Measurements from ENCODE around the gene SPINT1.

SPINT1 gene

GRCh38 chr15:40819048-40819447 is 24.8 kb upstream of the SPINT1 start:
- Mint-ChIP-seq H3K27ac (no peak overlapping the region), H3K4me1 (ENCODE audit: low read depth) (no peaks in the 10 kb centered on the region), H3K9me3 (no peaks in the 10 kb centered on the region), H3K27me3 (ENCODE audit: low read depth) (peaks cover 1% of the 10 kb centered on the region), H3K4me3 (no peak overlapping the region), H3K36me3 (ENCODE audit: low read depth) (peaks cover 3% of the 10 kb centered on the region)
- DNase-seq (ENCODE audit: low spot score): no peak

GRCh38 chr15:40821195-40821594 is 22.7 kb upstream of the SPINT1 start:
- no peak for DNase-seq (ENCODE audit: low spot score)
- Mint-ChIP-seq H3K27me3 (ENCODE audit: low read depth) (peaks cover 5% of the 10 kb centered on the region), H3K36me3 (ENCODE audit: low read depth) (no peaks in the 10 kb centered on the region), H3K4me1 (ENCODE audit: low read depth) (no peaks in the 10 kb centered on the region), H3K9me3 (no peaks in the 10 kb centered on the region), H3K27ac (no peak overlapping the region), H3K4me3 (no peak overlapping the region)

DNA sequence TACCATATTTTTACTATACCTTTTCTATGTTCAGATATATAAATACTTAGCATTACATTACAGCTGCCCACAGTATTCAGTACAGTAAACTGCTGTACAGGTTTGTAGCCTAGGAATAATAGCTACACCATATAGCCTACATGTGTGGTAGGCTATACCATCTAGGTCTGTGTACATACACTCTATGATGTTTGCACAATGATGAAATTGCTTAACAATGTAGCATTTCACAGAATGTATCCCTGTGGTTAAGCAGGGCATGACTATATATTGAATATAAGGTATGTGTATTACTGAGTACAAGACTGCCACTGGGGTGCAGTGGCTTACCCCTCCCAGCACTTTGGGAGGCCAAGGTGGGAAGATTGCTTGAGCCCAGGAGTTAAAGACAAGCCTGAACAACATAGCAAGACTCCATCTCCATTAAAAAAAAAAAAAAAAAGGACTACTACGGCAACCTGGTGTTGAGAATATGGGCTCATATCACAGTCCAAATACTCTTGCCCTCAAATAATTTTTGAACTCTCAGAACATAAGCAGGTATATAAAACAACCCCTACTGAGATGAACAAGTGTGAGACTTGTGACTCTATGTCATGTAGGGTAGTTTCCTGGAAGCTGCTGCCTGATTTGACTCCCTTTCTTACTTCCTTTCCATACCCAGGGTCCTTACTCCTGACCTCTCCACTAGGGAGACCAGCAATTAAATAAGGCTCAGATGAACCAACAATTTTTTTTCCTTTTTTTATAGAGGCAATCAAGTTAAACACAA is 20.1 kb upstream of the SPINT1 start:
- no peak for DNase-seq (ENCODE audit: low spot score)
- Mint-ChIP-seq H3K36me3 (ENCODE audit: low read depth) (no peaks in the 10 kb centered on the region), H3K27me3 (ENCODE audit: low read depth) (peaks cover 5% of the 10 kb centered on the region), H3K27ac (no peak overlapping the region), H3K4me1 (ENCODE audit: low read depth) (no peaks in the 10 kb centered on the region), H3K4me3 (no peak overlapping the region), H3K9me3 (no peaks in the 10 kb centered on the region)

DNA sequence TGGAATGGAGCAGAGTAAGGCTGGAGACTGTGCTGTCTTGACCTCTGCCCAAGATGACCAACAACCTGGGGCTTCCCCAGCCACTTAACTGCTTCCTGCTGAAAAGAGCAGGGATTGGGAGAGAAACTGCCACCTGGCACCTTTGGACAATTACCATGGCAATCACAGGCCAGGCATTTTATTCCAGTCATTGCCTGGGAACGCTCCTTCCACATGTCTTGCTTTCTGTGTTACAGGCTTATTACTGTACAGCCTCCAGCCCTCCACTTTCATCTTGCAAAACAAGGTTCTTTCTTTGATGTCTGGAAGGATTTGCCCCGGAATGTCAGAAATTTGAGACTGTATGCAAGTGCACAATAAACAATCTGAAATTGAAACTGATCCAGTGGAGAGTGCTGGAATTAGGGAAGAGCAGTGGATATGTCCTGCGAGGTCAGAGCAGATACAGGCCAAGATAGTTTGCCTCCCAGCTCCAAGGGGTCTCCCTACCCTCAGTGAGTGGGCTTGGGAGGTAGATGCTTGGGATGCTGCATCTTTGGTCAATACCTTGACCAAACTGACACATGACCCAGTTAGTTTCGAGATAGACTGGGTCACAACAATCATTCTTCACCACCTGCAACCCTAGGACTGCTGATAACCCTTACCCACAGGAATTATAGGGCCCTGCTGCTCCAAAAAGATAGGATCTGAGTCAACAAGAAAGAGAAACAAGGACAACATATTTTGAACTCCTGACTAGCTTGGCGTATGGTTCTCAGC is 18.0 kb upstream of the SPINT1 start:
- no peak for DNase-seq (ENCODE audit: low spot score)
- Mint-ChIP-seq H3K4me1 (ENCODE audit: low read depth) (no peaks in the 10 kb centered on the region), H3K4me3 (no peak overlapping the region), H3K27ac (no peak overlapping the region), H3K27me3 (ENCODE audit: low read depth) (peaks cover 5% of the 10 kb centered on the region), H3K36me3 (ENCODE audit: low read depth) (no peaks in the 10 kb centered on the region), H3K9me3 (no peaks in the 10 kb centered on the region)

DNA sequence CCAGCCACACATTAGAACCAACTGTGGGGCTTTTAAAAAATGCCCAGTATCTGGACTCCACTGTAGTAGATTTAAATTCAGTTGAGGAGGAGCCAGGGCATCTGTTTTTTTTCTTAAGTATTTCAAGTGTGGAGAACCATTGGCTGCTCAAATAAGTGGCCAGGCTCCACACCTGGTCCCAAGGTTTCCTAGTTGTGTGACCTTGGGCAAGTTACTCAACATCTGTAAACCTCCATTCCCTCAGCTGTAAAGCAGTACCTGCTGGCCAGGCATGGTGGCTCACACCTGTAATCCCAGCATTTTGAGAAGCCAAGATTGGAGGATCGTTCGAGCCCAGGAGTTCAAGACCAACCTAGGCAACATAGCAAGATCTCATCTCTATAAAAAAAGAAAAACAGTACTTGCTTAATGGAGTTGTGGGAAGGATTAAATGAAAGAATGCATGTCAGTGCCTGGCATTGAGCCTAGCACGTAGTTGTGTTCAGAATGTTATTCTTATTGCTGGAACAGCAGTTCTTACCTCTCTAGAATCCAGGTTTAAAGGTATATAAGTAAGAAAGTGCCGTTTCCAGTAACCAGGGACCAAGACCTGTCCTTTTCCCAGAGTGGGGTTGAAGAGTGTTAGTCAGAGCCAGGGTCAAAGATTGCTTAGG is 17.3 kb upstream of the SPINT1 start:
- H3K27me3 Mint-ChIP-seq (ENCODE audit: low read depth): peaks cover 5% of the 10 kb centered on the region
- DNase-seq (ENCODE audit: low spot score): no peak
- no peaks in the 10 kb centered on the region for H3K9me3 Mint-ChIP-seq
- no peaks in the 10 kb centered on the region for H3K36me3 Mint-ChIP-seq (ENCODE audit: low read depth)
- H3K4me3 Mint-ChIP-seq: no peak overlapping the region
- H3K27ac Mint-ChIP-seq: no peak overlapping the region
- no peaks in the 10 kb centered on the region for H3K4me1 Mint-ChIP-seq (ENCODE audit: low read depth)

GRCh38 chr15:40828447-40829036 is 15.3 kb upstream of the SPINT1 start, which contains the start of gene PPP1R14D:
Gene PPP1R14D, minus strand, starts transcription at chr15:40828708. Its CDS starts 67 bp downstream, at chr15:40828641.
- Mint-ChIP-seq H3K9me3 (no peaks in the 10 kb centered on the region), H3K4me3 (no peak within 1 kb of the TSS), H3K4me1 (ENCODE audit: low read depth) (no peaks in the 10 kb centered on the region), H3K36me3 (ENCODE audit: low read depth) (no peaks in the 10 kb centered on the region), H3K27me3 (ENCODE audit: low read depth) (peaks cover 5% of the 10 kb centered on the region), H3K27ac (no peak within 1 kb of the TSS)
- no peak for DNase-seq (ENCODE audit: low spot score)

DNA sequence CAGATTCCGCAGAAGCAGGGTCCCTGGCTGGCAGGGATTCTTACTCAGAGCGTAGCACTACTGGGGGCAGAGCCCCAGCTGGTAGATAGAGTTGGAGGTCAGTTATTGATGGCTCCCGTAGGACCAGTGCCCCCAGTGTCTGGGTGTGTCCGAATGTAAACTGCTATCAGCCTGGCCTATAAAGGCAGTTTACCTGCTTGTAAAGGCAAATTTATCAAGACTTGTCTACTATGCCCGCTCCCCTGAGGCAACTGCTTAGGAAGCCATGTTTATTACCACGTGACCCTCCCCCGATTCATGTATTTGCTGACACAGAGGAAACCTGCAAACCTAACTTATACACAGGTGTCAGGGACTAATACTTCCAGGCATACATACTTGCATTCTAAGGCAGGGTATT is 14.7 kb upstream of the SPINT1 start:
- Mint-ChIP-seq H3K4me3 (no peak overlapping the region), H3K36me3 (ENCODE audit: low read depth) (no peaks in the 10 kb centered on the region), H3K4me1 (ENCODE audit: low read depth) (no peaks in the 10 kb centered on the region), H3K27ac (no peak overlapping the region), H3K27me3 (ENCODE audit: low read depth) (peaks cover 3% of the 10 kb centered on the region), H3K9me3 (no peaks in the 10 kb centered on the region)
- DNase-seq (ENCODE audit: low spot score): no peak

GRCh38 chr15:40830884-40831283 is 13.0 kb upstream of the SPINT1 start:
- H3K4me1 Mint-ChIP-seq (ENCODE audit: low read depth): no peaks in the 10 kb centered on the region
- H3K36me3 Mint-ChIP-seq (ENCODE audit: low read depth): no peaks in the 10 kb centered on the region
- no peak for DNase-seq (ENCODE audit: low spot score)
- H3K9me3 Mint-ChIP-seq: no peaks in the 10 kb centered on the region
- peaks cover 2% of the 10 kb centered on the region for H3K27me3 Mint-ChIP-seq (ENCODE audit: low read depth)
- H3K27ac Mint-ChIP-seq: no peak overlapping the region
- no peak overlapping the region for H3K4me3 Mint-ChIP-seq

- H3K36me3 Mint-ChIP-seq (ENCODE audit: low read depth): no peaks in the 10 kb centered on the region
- no peak overlapping the region for H3K27ac Mint-ChIP-seq
- H3K4me3 Mint-ChIP-seq: no peak overlapping the region
- H3K27me3 Mint-ChIP-seq (ENCODE audit: low read depth): no peaks in the 10 kb centered on the region
- DNase-seq (ENCODE audit: low spot score): no peak
- no peaks in the 10 kb centered on the region for H3K9me3 Mint-ChIP-seq
- H3K4me1 Mint-ChIP-seq (ENCODE audit: low read depth): no peaks in the 10 kb centered on the region
These were observed 12.0 kb upstream of the SPINT1 start for GRCh38 chr15:40831861-40832260.

DNA sequence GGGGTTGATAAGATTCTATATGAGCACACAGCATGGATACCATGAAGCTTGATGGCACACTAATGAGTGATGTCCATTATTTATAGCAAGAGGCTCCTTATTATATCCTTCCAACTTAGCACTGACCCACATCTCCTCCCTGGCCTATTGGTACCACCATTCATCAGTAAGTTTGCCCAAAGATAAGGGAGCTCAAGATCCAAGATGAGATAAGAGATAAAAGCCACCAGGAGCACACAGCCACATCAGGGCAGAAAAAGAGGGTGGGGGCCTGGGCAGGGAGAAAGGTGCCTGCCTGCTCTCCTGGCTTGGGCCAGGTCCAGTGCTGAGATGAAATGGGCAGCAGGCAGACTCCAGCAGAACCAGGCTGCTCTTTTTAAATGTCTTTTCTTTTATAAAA is 10.9 kb upstream of the SPINT1 start:
- no peaks in the 10 kb centered on the region for H3K27me3 Mint-ChIP-seq (ENCODE audit: low read depth)
- H3K4me1 Mint-ChIP-seq (ENCODE audit: low read depth): no peaks in the 10 kb centered on the region
- no peaks in the 10 kb centered on the region for H3K36me3 Mint-ChIP-seq (ENCODE audit: low read depth)
- no peak overlapping the region for H3K27ac Mint-ChIP-seq
- H3K9me3 Mint-ChIP-seq: no peaks in the 10 kb centered on the region
- no peak overlapping the region for H3K4me3 Mint-ChIP-seq
- DNase-seq (ENCODE audit: low spot score): no peak

- no peaks in the 10 kb centered on the region for H3K36me3 Mint-ChIP-seq (ENCODE audit: low read depth)
- peaks cover 2% of the 10 kb centered on the region for H3K27me3 Mint-ChIP-seq (ENCODE audit: low read depth)
- no peak overlapping the region for H3K4me3 Mint-ChIP-seq
- no peak for DNase-seq (ENCODE audit: low spot score)
- no peak overlapping the region for H3K27ac Mint-ChIP-seq
- no peaks in the 10 kb centered on the region for H3K9me3 Mint-ChIP-seq
- no peaks in the 10 kb centered on the region for H3K4me1 Mint-ChIP-seq (ENCODE audit: low read depth)
These were observed 7.8 kb upstream of the SPINT1 start for GRCh38 chr15:40836020-40836419.

DNA sequence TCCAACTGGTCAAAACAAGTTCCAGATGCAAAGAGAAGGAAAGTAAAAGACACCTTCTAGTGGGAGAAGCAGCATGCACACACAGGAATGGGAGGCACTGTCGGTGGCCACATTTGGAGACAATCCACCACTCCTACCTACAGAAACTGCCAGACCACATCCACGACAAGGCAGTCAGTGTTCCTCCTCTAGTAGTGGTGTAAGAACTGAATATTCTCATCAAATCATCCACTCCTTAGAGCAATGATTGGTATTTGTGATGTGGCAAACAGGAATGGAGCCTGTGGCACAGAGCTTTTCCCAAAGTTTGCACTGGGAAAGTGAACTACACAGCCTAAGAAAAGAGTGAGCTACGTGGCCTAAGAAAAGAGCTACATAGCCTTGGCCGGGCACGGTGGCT is 5.1 kb upstream of the SPINT1 start:
- H3K27me3 Mint-ChIP-seq (ENCODE audit: low read depth): peaks cover 16% of the 10 kb centered on the region
- H3K9me3 Mint-ChIP-seq: no peaks in the 10 kb centered on the region
- no peak overlapping the region for H3K4me3 Mint-ChIP-seq
- peaks cover 2% of the 10 kb centered on the region for H3K4me1 Mint-ChIP-seq (ENCODE audit: low read depth)
- H3K36me3 Mint-ChIP-seq (ENCODE audit: low read depth): no peaks in the 10 kb centered on the region
- no peak overlapping the region for H3K27ac Mint-ChIP-seq
- DNase-seq (ENCODE audit: low spot score): no peak

DNA sequence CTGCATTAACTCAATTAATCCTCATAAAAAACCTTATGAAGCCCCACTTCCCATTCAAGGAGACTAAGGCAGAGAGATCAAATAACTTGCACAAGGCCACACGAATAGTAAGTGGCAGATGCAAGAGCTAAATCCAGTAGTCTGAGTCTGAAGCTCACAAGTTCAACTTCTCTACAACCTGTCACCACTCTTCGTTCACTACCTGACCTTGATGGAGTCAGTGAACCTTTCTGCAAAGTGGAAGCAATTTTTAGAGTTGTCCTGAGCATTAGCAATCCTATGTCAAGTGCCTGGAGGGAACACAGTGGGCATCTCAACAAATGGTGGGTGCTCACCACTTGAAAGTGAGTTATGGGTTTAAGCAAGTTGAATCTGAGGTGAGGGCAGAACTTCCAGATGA is 2.1 kb upstream of the SPINT1 start:
- no peaks in the 10 kb centered on the region for H3K9me3 Mint-ChIP-seq
- H3K4me1 Mint-ChIP-seq (ENCODE audit: low read depth): peaks cover 15% of the 10 kb centered on the region
- H3K27ac Mint-ChIP-seq: no peak overlapping the region
- no peak overlapping the region for H3K4me3 Mint-ChIP-seq
- DNase-seq (ENCODE audit: low spot score): no peak
- H3K36me3 Mint-ChIP-seq (ENCODE audit: low read depth): peaks cover 2% of the 10 kb centered on the region
- peaks cover 19% of the 10 kb centered on the region for H3K27me3 Mint-ChIP-seq (ENCODE audit: low read depth)

Data from T-helper 2 cell treated with Interferon-gamma antibody and Interleukin-4, amounts not matched to agents 5 μg/mL and 100 μg/mL, for 36 hours (primary cell).